ENCODE measurements around the gene UGCG.

UGCG gene

GRCh38 chr9:111876179-111876578 is 20.4 kb upstream of the UGCG start:
- H3K79me2 ChIP-seq (ENCODE audit: insufficient read depth, low read length), result no peaks in the 10 kb centered on the region
- no peak overlapping the region for H3K4me3 ChIP-seq (ENCODE audit: insufficient read depth, low read length, poor library complexity, severe bottlenecking)
- no peaks in the 10 kb centered on the region for H3K9me3 ChIP-seq (ENCODE audit: insufficient read depth, low read length)
- H3K9ac ChIP-seq (ENCODE audit: low read length), result no peak overlapping the region
- H3K36me3 ChIP-seq (ENCODE audit: low read length), result peaks cover 5% of the 10 kb centered on the region; the same call in 1 of the 2 replicates
- no peaks in the 10 kb centered on the region for H3K27me3 ChIP-seq (ENCODE audit: low read length)
- TF ChIP-seq EZH2phosphoT487 (conservative IDR thresholded peaks at IDR 0.05; ENCODE audit: low read length), result no peak
- no peak for TF ChIP-seq CTCF (IDR thresholded peaks at IDR 0.05; ENCODE audit: insufficient read depth, low read length, poor library complexity, severe bottlenecking)
- H4K20me1 ChIP-seq (ENCODE audit: low read depth, low read length), result no peaks in the 10 kb centered on the region
- no peaks in the 10 kb centered on the region for H3F3A ChIP-seq (ENCODE audit: insufficient read depth)
- H3K27ac ChIP-seq (ENCODE audit: low read depth, low read length), result no peak overlapping the region
- no peak overlapping the region for H2AFZ ChIP-seq (ENCODE audit: low read depth, low read length, severe bottlenecking)
- no peaks in the 10 kb centered on the region for H3K9me2 ChIP-seq (replicated peaks; ENCODE audit: insufficient read depth, low read length)
- no peak overlapping the region for H3K4me2 ChIP-seq (ENCODE audit: low read depth, low read length, poor library complexity, severe bottlenecking)

GRCh38 chr9:111877420-111877819 is 19.2 kb upstream of the UGCG start:
- H3K4me3 ChIP-seq (ENCODE audit: insufficient read depth, low read length, poor library complexity, severe bottlenecking), result no peak overlapping the region
- H4K20me1 ChIP-seq (ENCODE audit: low read depth, low read length), result no peaks in the 10 kb centered on the region
- H3K9me3 ChIP-seq (ENCODE audit: insufficient read depth, low read length), result no peaks in the 10 kb centered on the region
- peaks cover 5% of the 10 kb centered on the region; the same call in 1 of the 2 replicates for H3K36me3 ChIP-seq (ENCODE audit: low read length)
- TF ChIP-seq CTCF (IDR thresholded peaks at IDR 0.05; ENCODE audit: insufficient read depth, low read length, poor library complexity, severe bottlenecking) (no peak), EZH2phosphoT487 (conservative IDR thresholded peaks at IDR 0.05; ENCODE audit: low read length) (no peak)
- no peaks in the 10 kb centered on the region for H3K27me3 ChIP-seq (ENCODE audit: low read length)
- no peak overlapping the region for H3K4me2 ChIP-seq (ENCODE audit: low read depth, low read length, poor library complexity, severe bottlenecking)
- H3K27ac ChIP-seq (ENCODE audit: low read depth, low read length), result no peak overlapping the region
- no peak overlapping the region for H2AFZ ChIP-seq (ENCODE audit: low read depth, low read length, severe bottlenecking)
- H3K79me2 ChIP-seq (ENCODE audit: insufficient read depth, low read length), result no peaks in the 10 kb centered on the region
- H3K9me2 ChIP-seq (replicated peaks; ENCODE audit: insufficient read depth, low read length), result no peaks in the 10 kb centered on the region
- H3K9ac ChIP-seq (ENCODE audit: low read length), result no peak overlapping the region
- H3F3A ChIP-seq (ENCODE audit: insufficient read depth), result no peaks in the 10 kb centered on the region

DNA sequence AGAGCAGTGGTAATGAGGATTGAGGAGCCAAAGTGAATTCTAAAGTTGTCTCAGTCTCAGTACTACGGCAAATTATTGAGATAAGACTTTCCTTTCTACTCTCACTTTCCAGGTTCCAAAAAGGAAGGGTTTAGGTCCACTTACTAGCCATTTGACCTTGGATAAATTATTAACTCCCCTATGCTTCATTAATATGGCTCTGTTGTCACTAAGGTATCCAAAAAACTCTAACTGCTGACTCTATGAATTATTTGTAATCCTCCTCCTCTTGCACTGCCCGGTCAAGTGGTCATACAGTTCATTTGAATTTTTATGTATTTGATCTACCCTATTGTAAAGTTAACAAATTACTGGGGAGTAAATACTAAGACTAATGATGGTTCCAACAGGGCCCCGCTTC is 17.7 kb upstream of the UGCG start:
- H2AFZ ChIP-seq (ENCODE audit: low read depth, low read length, severe bottlenecking), result no peak overlapping the region
- no peaks in the 10 kb centered on the region for H3K9me2 ChIP-seq (replicated peaks; ENCODE audit: insufficient read depth, low read length)
- TF ChIP-seq CTCF (IDR thresholded peaks at IDR 0.05; ENCODE audit: insufficient read depth, low read length, poor library complexity, severe bottlenecking) (no peak), EZH2phosphoT487 (conservative IDR thresholded peaks at IDR 0.05; ENCODE audit: low read length) (no peak)
- H3F3A ChIP-seq (ENCODE audit: insufficient read depth), result no peaks in the 10 kb centered on the region
- no peaks in the 10 kb centered on the region for H3K79me2 ChIP-seq (ENCODE audit: insufficient read depth, low read length)
- H3K27ac ChIP-seq (ENCODE audit: low read depth, low read length), result no peak overlapping the region
- no peaks in the 10 kb centered on the region for H3K9me3 ChIP-seq (ENCODE audit: insufficient read depth, low read length)
- H3K36me3 ChIP-seq (ENCODE audit: low read length), result peaks cover 5% of the 10 kb centered on the region; the same call in 1 of the 2 replicates
- H3K4me2 ChIP-seq (ENCODE audit: low read depth, low read length, poor library complexity, severe bottlenecking), result no peak overlapping the region
- H4K20me1 ChIP-seq (ENCODE audit: low read depth, low read length), result no peaks in the 10 kb centered on the region
- no peaks in the 10 kb centered on the region for H3K27me3 ChIP-seq (ENCODE audit: low read length)
- H3K9ac ChIP-seq (ENCODE audit: low read length), result no peak overlapping the region
- H3K4me3 ChIP-seq (ENCODE audit: insufficient read depth, low read length, poor library complexity, severe bottlenecking), result no peak overlapping the region

Data from SU-DHL-6 (cell line).